BJ (cell line): ENCODE measurements around the gene PC. TPM values are rescaled to one million over a fixed set of nuclear protein-coding genes. Genes with fewer than 3 reads are reported as not detected.

ENCODE experiments used
- CTCF ChIA-PET: fragments of 350-600 bp; formaldehyde crosslinking; extraction: SDS; loops from one replicate; lab custom pipeline; 2021; ENCODE audit warnings: antibody characterized with exemption, inconsistent platforms; lab: Yijun Ruan, JAX
- POLR2A ChIA-PET: fragments of 300-600 bp; sonication (Branson Sonifier 250); formaldehyde crosslinking; extraction: SDS; loops from one replicate; lab custom pipeline; 2021; ENCODE audit warnings: antibody characterized with exemption; lab: Charles Lee
- DNase-seq: peaks from one replicate; pipeline ENCODE4 v3.0.0-alpha.2; 2011; ENCODE audit warnings: low read depth
- H3K27me3 ChIP-seq: 2 replicates; pipeline ENCODE4 v1.6.0; 2011; ENCODE audit warnings: low read length; ENCODE audit not compliant: control insufficient read depth, insufficient read depth
- H3K36me3 ChIP-seq: 2 replicates; pipeline ENCODE4 v1.5.1; 2011; ENCODE audit warnings: low read length; ENCODE audit not compliant: control insufficient read depth, insufficient read depth
- H3K4me3 ChIP-seq: 2 replicates; pipeline ENCODE4 v1.5.1; 2011; ENCODE audit warnings: low read depth, mild to moderate bottlenecking, control low read depth, low read length
- polyA plus RNA-seq: library from polyadenylated mRNA; depleted of rRNA; stranded (reverse); fragments of >200 nt; gene quantifications from 2 replicates; pipeline ENCODE4 v1.2.3, GENCODE V29; 2011
- TF ChIP-seq, protein P1 (sequence below): IDR thresholded peaks from 2 replicates; pipeline ENCODE4 v1.5.1; 2011; ENCODE audit warnings: low read depth, mild to moderate bottlenecking, control low read depth, inconsistent platforms, low read length, moderate library complexity; ENCODE audit not compliant: insufficient read depth

The PC gene
- polyA plus RNA-seq, 1 experiment, result 14.3 TPM

DNA sequence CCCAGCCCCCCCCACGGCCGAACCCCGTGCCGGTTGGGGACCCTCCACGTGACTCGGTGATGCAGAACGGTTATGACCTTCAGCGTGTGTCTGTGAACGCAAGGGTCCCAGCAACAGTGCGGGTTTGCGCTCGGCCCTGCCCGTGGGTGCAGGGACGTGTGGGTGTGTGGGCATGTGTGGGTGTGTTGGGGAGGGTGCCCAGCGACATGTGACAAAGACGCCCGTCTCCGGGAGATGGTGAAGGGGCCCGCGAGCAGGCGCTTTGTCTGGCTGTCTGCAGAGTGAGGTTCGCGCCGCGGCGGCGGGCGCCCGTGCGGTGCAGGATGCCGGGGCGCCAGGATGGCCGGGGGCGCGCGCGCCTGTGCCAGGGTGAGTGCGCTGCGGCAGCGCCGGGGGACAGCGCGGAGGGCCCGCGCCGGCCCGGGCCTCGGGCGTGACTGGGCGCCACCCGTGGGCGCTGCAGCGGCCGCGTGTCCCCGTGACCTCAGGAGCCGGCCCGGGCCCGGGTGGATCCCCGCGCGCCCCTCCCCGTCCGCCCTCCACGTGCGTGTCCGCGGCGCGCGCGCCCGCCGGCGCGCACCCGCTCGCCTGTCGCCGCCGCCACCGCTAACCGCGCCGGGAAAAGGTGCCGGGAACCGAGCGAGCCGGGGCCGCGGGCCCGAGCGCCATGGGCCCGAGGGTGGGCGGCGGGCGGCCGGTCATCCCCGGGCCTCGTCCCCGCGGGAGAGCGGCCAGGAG lies 101.5 kb downstream of the PC start, which contains the start of gene LRFN4:
Gene LRFN4, plus strand, starts transcription at position 569 of the 738 bp plus-strand sequence. CDS start 681 bp downstream, outside the sequence.
- ChIA-PET POLR2A (interaction anchor here (0.6 to 1.3 kb wide), 2 partner anchors 13 to 255 kb away, joined by 4 to 7 read pairs; no protein-coding TSS in a partner anchor), CTCF (interaction anchor here (1.1 kb wide), 1 partner anchor 94 kb away, joined by 3 read pairs; no protein-coding TSS in a partner anchor)

DNA sequence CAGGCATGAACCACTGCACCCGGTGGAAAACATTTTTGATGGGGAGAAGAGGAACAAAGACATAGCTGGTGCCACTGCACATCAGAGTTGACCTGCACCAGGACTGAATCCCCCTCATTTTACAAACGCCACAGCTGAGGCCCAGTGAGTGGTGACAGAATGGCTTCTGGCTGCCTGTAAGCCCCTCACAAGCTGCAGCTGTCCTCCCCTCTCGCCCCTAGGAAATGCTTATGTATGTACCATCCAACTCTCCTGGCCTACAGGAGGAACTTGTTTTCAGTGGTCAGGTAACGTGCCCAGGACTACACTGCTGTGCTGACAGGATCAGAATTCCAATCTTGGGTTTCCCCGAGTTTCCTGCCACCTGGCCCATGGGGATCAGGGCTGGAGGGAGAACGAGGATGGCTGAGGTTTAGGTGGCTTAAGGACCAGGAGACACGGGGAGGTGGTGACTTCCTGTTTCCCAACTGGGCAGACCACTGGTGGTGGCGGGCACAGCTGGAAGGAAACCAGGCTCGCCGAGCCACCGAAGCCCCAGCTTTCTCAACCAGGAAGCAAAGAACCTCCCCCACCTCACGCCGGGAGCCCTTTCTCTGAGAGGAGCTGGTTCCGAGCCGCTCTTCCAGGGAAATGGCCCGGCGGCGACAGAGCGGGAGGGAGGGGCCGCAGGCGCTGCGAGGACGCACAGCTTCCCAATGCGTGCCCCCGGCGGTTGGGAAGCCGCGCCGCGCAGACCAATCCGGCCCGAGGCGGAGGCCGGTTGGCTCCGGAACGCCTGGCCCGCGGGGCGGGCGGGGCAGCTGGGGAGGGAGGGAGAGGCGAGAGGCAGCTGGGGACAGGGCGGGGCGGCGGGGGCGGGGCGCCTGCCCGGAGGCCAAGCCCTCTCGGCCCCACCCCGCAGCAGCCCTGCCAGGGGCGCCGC lies 102.3 kb downstream of the PC start:
- peak; percentile 61 for DNase-seq
- ChIA-PET POLR2A (interaction anchor here (0.6 to 1.3 kb wide), 2 partner anchors 12 to 254 kb away, joined by 4 to 7 read pairs; no protein-coding TSS in a partner anchor), CTCF (interaction anchor here (0.6 to 1.1 kb wide), 3 partner anchors 95 to 142 kb away, joined by 3 read pairs; no protein-coding TSS in a partner anchor)
- H3K27me3 ChIP-seq, result no peaks in the 10 kb centered on the region
- TF ChIP-seq, protein P1, sequence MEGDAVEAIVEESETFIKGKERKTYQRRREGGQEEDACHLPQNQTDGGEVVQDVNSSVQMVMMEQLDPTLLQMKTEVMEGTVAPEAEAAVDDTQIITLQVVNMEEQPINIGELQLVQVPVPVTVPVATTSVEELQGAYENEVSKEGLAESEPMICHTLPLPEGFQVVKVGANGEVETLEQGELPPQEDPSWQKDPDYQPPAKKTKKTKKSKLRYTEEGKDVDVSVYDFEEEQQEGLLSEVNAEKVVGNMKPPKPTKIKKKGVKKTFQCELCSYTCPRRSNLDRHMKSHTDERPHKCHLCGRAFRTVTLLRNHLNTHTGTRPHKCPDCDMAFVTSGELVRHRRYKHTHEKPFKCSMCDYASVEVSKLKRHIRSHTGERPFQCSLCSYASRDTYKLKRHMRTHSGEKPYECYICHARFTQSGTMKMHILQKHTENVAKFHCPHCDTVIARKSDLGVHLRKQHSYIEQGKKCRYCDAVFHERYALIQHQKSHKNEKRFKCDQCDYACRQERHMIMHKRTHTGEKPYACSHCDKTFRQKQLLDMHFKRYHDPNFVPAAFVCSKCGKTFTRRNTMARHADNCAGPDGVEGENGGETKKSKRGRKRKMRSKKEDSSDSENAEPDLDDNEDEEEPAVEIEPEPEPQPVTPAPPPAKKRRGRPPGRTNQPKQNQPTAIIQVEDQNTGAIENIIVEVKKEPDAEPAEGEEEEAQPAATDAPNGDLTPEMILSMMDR, result no peak
- peak overlapping the region; percentile 87 for H3K4me3 ChIP-seq
- H3K36me3 ChIP-seq, result peaks cover 6% of the 10 kb centered on the region

More for the DNA sequence above, 101.5 kb downstream of the PC start, which contains the start of gene LRFN4:
- TF ChIP-seq, protein P1, result no peak
- Histone ChIP-seq H3K36me3 (peaks cover 6% of the 10 kb centered on the region), H3K27me3 (no peaks in the 10 kb centered on the region), H3K4me3 (peak within 1 kb of the TSS; percentile 87)
- no peak for DNase-seq

DNA sequence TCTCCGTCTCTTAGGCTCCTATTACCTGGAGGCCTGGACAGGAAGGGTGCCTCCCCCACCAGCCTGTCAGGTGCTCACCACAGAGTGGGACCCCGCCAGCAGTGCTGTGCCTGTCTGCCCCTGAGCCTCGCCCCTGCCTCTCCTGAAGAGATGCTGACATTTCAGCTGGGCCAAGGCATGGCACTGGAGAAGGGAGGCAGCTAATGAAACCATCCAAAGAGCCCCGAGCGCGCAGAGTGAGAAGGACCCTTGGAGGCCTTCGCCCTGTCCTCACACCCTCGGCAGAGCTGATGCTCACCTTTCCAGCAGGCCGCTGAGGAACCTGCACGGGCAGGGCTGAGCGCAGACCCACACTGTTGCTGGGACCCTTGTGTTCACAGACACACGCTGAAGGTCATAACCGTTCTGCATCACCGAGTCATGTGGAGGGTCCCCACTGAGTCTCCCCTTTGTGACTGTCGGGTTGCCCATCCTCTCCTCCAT lies 103.4 kb downstream of the PC start:
- DNase-seq, result no peak
- POLR2A ChIA-PET, result no interaction called here
- Histone ChIP-seq H3K36me3 (peaks cover 6% of the 10 kb centered on the region), H3K27me3 (no peaks in the 10 kb centered on the region), H3K4me3 (no peak overlapping the region)
- TF ChIP-seq, protein P1, result no peak
- CTCF ChIA-PET, result no interaction called here

DNA sequence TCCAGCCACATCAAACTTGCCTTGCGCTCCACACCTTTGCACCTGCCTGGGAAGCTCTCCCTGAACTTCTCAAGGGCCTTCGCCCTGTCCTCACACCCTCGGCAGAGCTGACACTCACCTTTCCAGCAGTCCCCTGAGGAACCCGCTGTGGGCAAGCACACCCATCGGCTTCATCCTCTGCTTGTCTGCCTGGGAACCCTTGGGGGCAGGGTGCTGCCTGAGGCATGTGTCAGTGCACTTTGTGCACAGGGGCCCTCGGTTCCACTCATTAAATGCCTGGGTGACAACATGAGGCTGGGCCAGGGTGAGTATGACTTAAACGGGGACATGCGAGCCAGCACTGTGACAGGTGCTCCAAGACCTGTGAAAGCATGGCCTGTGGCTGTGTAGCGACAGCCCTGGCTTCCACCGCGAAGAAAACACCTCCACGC lies 103.9 kb downstream of the PC start:
- TF ChIP-seq, protein P1, result no peak
- no peaks in the 10 kb centered on the region for H3K27me3 ChIP-seq
- DNase-seq, result no peak
- peaks cover 7% of the 10 kb centered on the region for H3K36me3 ChIP-seq
- ChIA-PET POLR2A (no interaction called here), CTCF (no interaction called here)
- H3K4me3 ChIP-seq, result no peak overlapping the region
